ENCODE measurements around the gene GPSM3. TPM values are rescaled to one million over a fixed set of nuclear protein-coding genes. Genes with fewer than 3 reads are reported as not detected.

Gene GPSM3
- total RNA-seq, 6 experiments from 2014 or later = 4.0 to 10.1 (median 7.6) TPM

GRCh38 chr6:32224696-32225095 is 32.3 kb upstream of the GPSM3 start:
- no peak overlapping the region for H3K27ac Mint-ChIP-seq
- TF ChIP-seq, protein P1, sequence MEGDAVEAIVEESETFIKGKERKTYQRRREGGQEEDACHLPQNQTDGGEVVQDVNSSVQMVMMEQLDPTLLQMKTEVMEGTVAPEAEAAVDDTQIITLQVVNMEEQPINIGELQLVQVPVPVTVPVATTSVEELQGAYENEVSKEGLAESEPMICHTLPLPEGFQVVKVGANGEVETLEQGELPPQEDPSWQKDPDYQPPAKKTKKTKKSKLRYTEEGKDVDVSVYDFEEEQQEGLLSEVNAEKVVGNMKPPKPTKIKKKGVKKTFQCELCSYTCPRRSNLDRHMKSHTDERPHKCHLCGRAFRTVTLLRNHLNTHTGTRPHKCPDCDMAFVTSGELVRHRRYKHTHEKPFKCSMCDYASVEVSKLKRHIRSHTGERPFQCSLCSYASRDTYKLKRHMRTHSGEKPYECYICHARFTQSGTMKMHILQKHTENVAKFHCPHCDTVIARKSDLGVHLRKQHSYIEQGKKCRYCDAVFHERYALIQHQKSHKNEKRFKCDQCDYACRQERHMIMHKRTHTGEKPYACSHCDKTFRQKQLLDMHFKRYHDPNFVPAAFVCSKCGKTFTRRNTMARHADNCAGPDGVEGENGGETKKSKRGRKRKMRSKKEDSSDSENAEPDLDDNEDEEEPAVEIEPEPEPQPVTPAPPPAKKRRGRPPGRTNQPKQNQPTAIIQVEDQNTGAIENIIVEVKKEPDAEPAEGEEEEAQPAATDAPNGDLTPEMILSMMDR (IDR thresholded peaks at IDR 0.05) = no peak
- H3K4me1 Mint-ChIP-seq (ENCODE audit: low read depth) = 0 out of 2 replicates have a peak, but pooled peaks cover 7% of the 10 kb centered on the region
- peaks cover 30% of the 10 kb centered on the region for H3K27me3 Mint-ChIP-seq (ENCODE audit: insufficient read depth)
- no peaks in the 10 kb centered on the region for H3K36me3 Mint-ChIP-seq (ENCODE audit: low read depth)
- no peak overlapping the region for H3K4me3 Mint-ChIP-seq
- H3K9me3 Mint-ChIP-seq = no peaks in the 10 kb centered on the region
- no peak for DNase-seq

DNA sequence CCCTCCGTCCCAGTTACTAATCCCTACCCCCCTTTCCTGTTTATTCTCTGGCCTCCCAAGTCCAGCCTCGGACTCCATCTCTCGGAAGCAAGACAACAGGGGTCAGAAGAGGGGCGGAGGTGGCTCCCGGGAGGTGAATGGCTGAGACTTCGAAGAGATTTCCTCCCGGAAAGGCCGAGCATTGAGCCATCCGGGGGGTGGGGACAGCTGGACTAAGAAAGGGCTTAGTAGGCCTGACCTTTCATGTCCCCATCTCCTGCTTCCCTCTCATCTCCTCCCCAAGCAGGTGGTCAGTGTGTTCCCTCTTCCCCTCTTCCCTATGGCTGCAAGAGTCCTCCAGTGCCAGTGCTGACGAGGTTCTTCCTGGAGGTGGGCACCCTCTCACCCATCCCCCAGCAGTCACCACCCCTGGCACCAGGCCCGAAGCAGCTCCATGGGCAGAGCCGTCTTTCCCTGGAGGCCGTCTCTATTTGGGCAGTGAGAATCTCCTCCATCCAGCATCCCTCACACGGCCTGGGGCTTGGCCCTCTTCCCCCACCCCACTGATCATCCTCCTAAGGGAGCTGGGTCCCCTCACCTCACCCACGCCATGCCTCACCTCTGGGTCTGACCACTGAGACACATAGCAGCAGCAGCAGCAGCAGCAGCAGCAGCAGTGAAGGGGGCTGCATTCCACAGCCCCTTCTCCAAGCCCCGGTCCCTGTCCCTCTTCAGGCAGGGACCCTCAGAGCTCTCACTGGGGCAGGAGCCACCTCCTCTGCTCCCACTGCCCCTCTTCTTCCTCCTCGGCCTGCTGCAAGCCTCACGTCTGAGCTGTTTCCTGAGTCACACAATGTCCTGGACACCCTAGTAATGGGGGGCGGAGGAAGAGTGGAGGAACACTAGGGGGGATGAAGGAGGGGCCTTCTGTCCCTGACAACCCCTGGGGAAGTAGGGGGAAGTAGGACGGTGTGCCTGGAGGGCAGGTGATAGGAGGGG is 31.1 kb upstream of the GPSM3 start, which contains the start of gene NOTCH4:
Gene NOTCH4 (minus strand): TSS at position 810 of the 978 bp plus-strand sequence. CDS start 139 bp downstream, at position 671.
- no peak within 1 kb of the TSS for H3K4me3 Mint-ChIP-seq
- H3K27ac Mint-ChIP-seq = no peak within 1 kb of the TSS
- no peak for DNase-seq
- H3K9me3 Mint-ChIP-seq = no peaks in the 10 kb centered on the region
- no peaks in the 10 kb centered on the region for H3K36me3 Mint-ChIP-seq (ENCODE audit: low read depth)
- H3K27me3 Mint-ChIP-seq (ENCODE audit: insufficient read depth) = peaks cover 37% of the 10 kb centered on the region
- H3K4me1 Mint-ChIP-seq (ENCODE audit: low read depth) = 0 out of 2 replicates have a peak, but pooled peaks cover 7% of the 10 kb centered on the region
- TF ChIP-seq, protein P1 (IDR thresholded peaks at IDR 0.05) = no peak

DNA sequence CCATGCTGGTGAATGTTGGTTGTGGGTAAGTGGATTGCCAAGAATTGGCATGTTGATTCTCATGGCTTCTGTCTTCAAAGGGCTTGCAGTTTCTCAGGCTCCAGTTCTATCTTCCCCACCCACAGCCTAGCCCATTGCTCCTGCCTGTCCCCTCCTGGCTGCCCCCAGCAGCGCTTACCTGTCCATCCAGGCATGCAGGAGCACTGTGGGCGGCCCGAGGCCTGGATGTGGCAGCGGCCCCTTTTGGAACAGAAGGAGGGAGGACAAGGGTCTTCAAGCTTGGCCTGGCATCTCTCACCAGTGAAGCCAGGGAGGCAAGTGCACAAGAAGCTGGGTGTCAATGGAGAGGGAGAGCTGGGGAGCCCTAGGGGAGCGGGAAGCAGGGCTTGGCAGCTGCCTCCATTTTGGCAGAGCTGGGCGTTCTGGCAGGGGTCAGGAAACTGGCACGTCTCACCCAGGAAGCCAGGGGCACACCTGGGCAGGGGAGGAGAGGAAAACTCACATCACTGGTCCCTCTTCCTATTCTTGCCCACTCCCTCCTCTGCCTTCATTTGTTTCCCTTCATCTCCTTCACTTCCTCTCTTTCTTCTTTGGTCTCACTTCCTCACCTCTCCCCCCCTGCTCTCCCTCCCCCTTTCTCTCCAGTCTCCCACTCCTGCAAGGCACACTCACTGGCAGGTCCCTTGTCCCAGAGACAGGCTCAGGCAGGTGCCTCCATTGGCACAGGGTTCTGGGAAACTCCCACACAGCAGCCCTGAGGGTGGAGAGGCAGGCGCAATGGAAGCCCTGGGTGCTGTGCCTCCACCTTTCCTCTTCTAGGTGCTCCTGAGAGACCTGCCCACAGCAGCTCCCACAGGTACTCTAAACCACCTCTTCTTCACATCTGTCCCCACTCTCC is 30.1 kb upstream of the GPSM3 start:
- no peak for DNase-seq
- no peaks in the 10 kb centered on the region for H3K9me3 Mint-ChIP-seq
- no peaks in the 10 kb centered on the region for H3K36me3 Mint-ChIP-seq (ENCODE audit: low read depth)
- peaks cover 44% of the 10 kb centered on the region for H3K27me3 Mint-ChIP-seq (ENCODE audit: insufficient read depth)
- H3K4me3 Mint-ChIP-seq = no peak overlapping the region
- 0 out of 2 replicates have a peak, but pooled peaks cover 7% of the 10 kb centered on the region for H3K4me1 Mint-ChIP-seq (ENCODE audit: low read depth)
- no peak overlapping the region for H3K27ac Mint-ChIP-seq
- TF ChIP-seq, protein P1 (IDR thresholded peaks at IDR 0.05) = no peak

DNA sequence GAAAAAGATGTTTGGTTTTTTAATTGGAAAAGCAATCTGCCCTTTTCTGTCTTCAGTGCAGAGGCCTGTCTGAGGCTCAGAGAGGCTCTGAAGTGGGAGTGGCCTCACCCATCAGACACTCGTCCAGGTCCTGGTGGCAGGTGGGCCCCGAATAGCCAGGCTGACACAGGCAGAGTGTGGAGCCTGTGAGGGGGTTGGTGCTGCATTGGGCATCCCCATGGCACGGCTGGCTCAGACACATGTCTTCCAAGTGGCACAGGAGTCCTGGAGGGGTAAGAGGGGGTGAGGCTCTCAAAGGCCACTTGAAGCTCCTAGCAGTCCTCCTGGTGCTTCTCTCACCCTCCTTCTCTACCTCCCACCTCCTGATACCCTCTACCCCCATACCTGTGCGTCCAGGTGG is 27.6 kb upstream of the GPSM3 start:
- H3K27me3 Mint-ChIP-seq (ENCODE audit: insufficient read depth) = peaks cover 60% of the 10 kb centered on the region
- DNase-seq = no peak
- H3K27ac Mint-ChIP-seq = no peak overlapping the region
- no peak overlapping the region for H3K4me3 Mint-ChIP-seq
- TF ChIP-seq, protein P1 (IDR thresholded peaks at IDR 0.05) = no peak
- H3K9me3 Mint-ChIP-seq = no peaks in the 10 kb centered on the region
- no peaks in the 10 kb centered on the region for H3K36me3 Mint-ChIP-seq (ENCODE audit: low read depth)
- 0 out of 2 replicates have a peak, but pooled peaks cover 7% of the 10 kb centered on the region for H3K4me1 Mint-ChIP-seq (ENCODE audit: low read depth)

DNA sequence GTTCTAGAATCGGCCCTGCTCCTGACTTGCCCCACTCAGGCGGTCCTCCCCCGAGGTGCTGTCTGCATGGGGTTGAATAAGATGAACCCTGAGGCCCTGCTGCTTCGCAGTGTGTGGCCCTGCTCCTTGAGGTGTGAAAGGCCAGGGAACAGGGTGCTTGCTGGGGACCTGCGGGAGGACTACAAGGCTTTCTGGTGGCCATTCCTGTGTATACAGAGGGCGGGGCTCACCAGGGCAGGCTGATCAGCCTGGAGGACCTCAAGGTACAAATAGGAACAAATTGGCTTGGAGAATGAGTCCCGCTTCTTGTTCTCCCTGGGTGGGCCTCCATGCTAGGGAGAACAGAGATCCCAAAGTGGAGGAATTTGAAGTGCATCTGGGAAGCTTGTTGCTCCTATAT is 25.7 kb upstream of the GPSM3 start:
- Mint-ChIP-seq H3K9me3 (no peaks in the 10 kb centered on the region), H3K4me3 (no peak overlapping the region), H3K4me1 (ENCODE audit: low read depth) (no peaks in the 10 kb centered on the region), H3K27ac (no peak overlapping the region), H3K27me3 (ENCODE audit: insufficient read depth) (peaks cover 64% of the 10 kb centered on the region), H3K36me3 (ENCODE audit: low read depth) (no peaks in the 10 kb centered on the region)
- no peak for DNase-seq
- TF ChIP-seq, protein P1 (IDR thresholded peaks at IDR 0.05) = no peak

Measured in HFFc6 (cell line).